Measurements from ENCODE around the gene CT47C1.

Gene CT47C1

GRCh38 chrX:119075270-119076025 lies 2.7 kb downstream of the CT47C1 start:
- TF ChIP-seq CTCF (conservative IDR thresholded peaks at IDR 0.05; ENCODE audit: low read length), result no peak

GRCh38 chrX:119082278-119082677 lies 9.5 kb downstream of the CT47C1 start:
- DNase-seq (ENCODE audit: low read depth), result no peak
- H3K4me3 ChIP-seq (ENCODE audit: low read length), result no peak overlapping the region
- TF ChIP-seq CTCF (conservative IDR thresholded peaks at IDR 0.05; ENCODE audit: low read length), result no peak

More at GRCh38 chrX:119075270-119076025, 2.7 kb downstream of the CT47C1 start:
- DNase-seq (ENCODE audit: low read depth), result no peak
- H3K4me3 ChIP-seq (ENCODE audit: low read length), result no peak overlapping the region

DNA sequence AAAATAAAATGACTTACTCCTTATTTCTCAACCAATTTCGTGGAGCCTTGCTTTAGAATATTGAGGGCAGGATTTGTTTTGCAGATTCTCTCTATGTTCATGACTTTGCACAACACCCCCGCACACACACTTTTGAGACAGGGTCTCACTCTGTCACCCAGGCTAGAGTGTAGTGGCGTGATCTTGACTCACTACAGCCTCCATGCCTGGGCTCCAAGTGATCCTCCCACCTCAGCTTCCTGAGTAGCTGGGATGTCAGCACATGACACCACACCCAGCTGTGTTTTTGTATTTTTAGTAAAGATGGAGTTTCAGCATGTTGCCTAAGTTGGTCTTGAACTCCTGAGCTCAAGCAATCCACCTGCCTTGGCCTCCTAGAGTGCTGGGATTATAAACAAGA lies 12.0 kb downstream of the CT47C1 start:
- no peak for TF ChIP-seq CTCF (conservative IDR thresholded peaks at IDR 0.05; ENCODE audit: low read length)
- no peak for DNase-seq (ENCODE audit: low read depth)
- no peak overlapping the region for H3K4me3 ChIP-seq (ENCODE audit: low read length)

DNA sequence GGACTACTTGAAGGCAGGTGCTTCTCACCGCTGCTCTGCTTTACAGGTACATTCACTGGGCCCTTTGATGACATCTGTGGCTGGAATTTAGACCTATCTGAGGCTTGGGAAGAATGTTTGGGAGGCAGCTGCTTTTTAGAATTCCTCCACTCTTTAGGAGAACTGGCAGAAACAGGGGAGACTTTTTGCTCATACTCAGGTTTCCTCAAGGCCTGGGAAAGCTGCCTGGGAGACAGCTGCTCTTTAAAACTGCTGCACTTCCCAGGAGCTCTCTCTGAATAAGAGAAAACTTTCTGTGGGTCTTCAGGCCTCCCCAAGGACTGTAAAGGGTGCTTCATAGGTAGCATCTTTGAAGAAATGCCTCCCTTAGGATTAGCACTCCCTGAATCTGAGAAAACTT lies 14.3 kb downstream of the CT47C1 start:
- no peak overlapping the region for H3K4me3 ChIP-seq (ENCODE audit: low read length)
- no peak for TF ChIP-seq CTCF (conservative IDR thresholded peaks at IDR 0.05; ENCODE audit: low read length)
- DNase-seq (ENCODE audit: low read depth), result no peak

GRCh38 chrX:119089619-119090018 lies 16.8 kb downstream of the CT47C1 start:
- no peak overlapping the region for H3K4me3 ChIP-seq (ENCODE audit: low read length)
- DNase-seq (ENCODE audit: low read depth), result no peak
- TF ChIP-seq CTCF (conservative IDR thresholded peaks at IDR 0.05; ENCODE audit: low read length), result no peak

GRCh38 chrX:119090627-119091026 lies 17.8 kb downstream of the CT47C1 start:
- DNase-seq (ENCODE audit: low read depth), result no peak
- no peak overlapping the region for H3K4me3 ChIP-seq (ENCODE audit: low read length)
- TF ChIP-seq CTCF (conservative IDR thresholded peaks at IDR 0.05; ENCODE audit: low read length), result no peak

- no peak for TF ChIP-seq CTCF (conservative IDR thresholded peaks at IDR 0.05; ENCODE audit: low read length)
- H3K4me3 ChIP-seq (ENCODE audit: low read length), result no peak overlapping the region
- DNase-seq (ENCODE audit: low read depth), result no peak
These were observed 21.4 kb downstream of the CT47C1 start for GRCh38 chrX:119093991-119094735.

Measured in AG10803 (cell line).